ENCODE data around the gene KRTAP2-3.

DNA sequence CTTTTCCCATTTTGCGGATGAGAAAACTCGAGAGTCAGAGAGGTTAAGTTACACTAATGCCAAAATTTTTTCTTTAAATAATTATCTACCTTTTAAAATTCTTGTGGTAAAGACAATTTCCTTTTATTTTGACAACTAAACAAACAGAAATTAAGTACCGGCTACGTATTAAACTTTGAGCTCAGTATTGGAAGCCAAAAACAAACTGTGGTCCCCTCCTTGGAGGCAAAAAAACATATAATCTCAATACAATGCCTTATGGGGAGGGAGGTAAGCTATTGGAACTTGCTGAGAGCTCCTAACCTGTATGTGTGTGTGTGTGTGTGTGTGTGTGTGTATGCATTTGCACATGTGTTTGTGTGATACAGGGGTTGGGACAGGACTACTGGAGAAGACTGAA lies 3.5 kb upstream of the KRTAP2-3 start:
- no peak for TF ChIP-seq CTCF (IDR thresholded peaks at IDR 0.05)
- TF ChIP-seq POLR2AphosphoS5 (IDR thresholded peaks at IDR 0.05; ENCODE audit: insufficient read depth in 1 of 2, low read depth in 1 of 2) = no peak
- TF ChIP-seq POLR2A (IDR thresholded peaks at IDR 0.05) = no peak
